Mammary epithelial cell (primary cell): ENCODE measurements around the gene CFH.

Experiments
- EZH2 ChIP-seq: IDR thresholded peaks from 2 replicates; pipeline ENCODE4 v1.6.1; 2012; ENCODE audit warnings: low read length, inconsistent platforms, borderline replicate concordance
- TF ChIP-seq, protein P1 (sequence below), 2 donors: IDR thresholded peaks in 1 of 2; conservative IDR thresholded peaks in 1 of 2; 2 replicates each; pipeline ENCODE4 v1.5.1; 2011 to 2012; ENCODE audit warnings: inconsistent platforms in 2 of 2, low read length in 2 of 2, mild to moderate bottlenecking in 2 of 2, control low read depth in 1 of 2, low read depth in 1 of 2; ENCODE audit not compliant: insufficient read depth in 1 of 2; ENCODE audit errors: extremely low read depth in 1 of 2

DNA sequence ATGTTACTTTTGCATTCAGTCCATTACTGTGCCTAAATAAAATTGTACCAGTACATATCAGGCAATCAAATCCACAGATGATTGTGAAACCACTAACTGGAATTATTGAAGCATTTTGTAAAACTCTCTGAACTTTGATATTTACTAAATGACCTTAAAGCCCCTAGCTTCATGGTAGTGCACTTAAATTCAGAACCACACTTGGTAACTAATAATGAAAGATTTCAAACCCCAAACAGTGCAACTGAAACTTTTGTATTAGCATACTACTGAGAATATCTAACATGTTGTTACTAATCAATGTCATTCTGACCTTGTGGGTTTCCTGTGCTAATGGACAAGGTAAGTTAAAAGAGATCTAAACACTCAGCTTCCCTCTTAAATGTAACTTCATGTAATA lies 122.8 kb downstream of the CFH start, which contains the start of gene CFHR3:
- TF ChIP-seq, protein P1, sequence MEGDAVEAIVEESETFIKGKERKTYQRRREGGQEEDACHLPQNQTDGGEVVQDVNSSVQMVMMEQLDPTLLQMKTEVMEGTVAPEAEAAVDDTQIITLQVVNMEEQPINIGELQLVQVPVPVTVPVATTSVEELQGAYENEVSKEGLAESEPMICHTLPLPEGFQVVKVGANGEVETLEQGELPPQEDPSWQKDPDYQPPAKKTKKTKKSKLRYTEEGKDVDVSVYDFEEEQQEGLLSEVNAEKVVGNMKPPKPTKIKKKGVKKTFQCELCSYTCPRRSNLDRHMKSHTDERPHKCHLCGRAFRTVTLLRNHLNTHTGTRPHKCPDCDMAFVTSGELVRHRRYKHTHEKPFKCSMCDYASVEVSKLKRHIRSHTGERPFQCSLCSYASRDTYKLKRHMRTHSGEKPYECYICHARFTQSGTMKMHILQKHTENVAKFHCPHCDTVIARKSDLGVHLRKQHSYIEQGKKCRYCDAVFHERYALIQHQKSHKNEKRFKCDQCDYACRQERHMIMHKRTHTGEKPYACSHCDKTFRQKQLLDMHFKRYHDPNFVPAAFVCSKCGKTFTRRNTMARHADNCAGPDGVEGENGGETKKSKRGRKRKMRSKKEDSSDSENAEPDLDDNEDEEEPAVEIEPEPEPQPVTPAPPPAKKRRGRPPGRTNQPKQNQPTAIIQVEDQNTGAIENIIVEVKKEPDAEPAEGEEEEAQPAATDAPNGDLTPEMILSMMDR (conservative IDR thresholded peaks at IDR 0.05 in 1 of 2, IDR thresholded peaks at IDR 0.05 in 1 of 2; ENCODE audit: extremely low read depth in 1 of 2, insufficient read depth in 1 of 2, low read depth in 1 of 2, low read length in 2 of 2) = no peak
- no peak for TF ChIP-seq EZH2
